Sigmoid colon (tissue), 7 donors: ENCODE results near the gene DUSP23. TPM values are rescaled to one million over a fixed set of nuclear protein-coding genes. Genes with fewer than 3 reads are reported as not detected.

Experiments
- DNase-seq: peaks from one replicate; pipeline ENCODE4 v3.0.0-alpha.2; 2019
- H3K27ac ChIP-seq, 4 donors: fragments of 200-600 bp; sonication (generic); one replicate each; pipeline ENCODE4 v1.5.1; 2016 to 2019; ENCODE audit warnings: mild to moderate bottlenecking in 1 of 4
- H3K27me3 ChIP-seq, 3 donors: fragments of 200-600 bp; sonication (generic); one replicate each; pipeline ENCODE4 v1.5.1; 2019; ENCODE audit warnings: mild to moderate bottlenecking in 1 of 3
- H3K36me3 ChIP-seq, 4 donors: fragments of 200-600 bp; sonication (generic); one replicate each; pipeline ENCODE4 v1.5.1; 2016 to 2019
- H3K4me1 ChIP-seq, 4 donors: fragments of 200-600 bp; sonication (generic); one replicate each; pipeline ENCODE4 v1.5.1; 2017 to 2019
- H3K4me3 ChIP-seq, 4 donors: fragments of 200-600 bp; sonication (generic); one replicate each; pipeline ENCODE4 v1.5.1; 2017 to 2019; ENCODE audit warnings: mild to moderate bottlenecking in 2 of 4, moderate library complexity in 1 of 4
- H3K9me3 ChIP-seq, 4 donors: fragments of 200-600 bp in 3 of 4; sonication (generic) in 3 of 4; one replicate each; pipeline versions ENCODE4 v1.5.1 to v1.6.1; 2013 to 2019
- EP300 ChIP-seq, 4 donors: sonication (generic); formaldehyde crosslinking; IDR thresholded peaks; one replicate each; pipeline ENCODE4 v1.6.1; 2017; ENCODE audit warnings: antibody characterized with exemption in 4 of 4
- POLR2A ChIP-seq, 2 donors: fragments of 450-650 bp; IDR thresholded peaks; one replicate each; pipeline ENCODE4 v1.6.1; 2016; ENCODE audit warnings: antibody characterized with exemption in 2 of 2, mild to moderate bottlenecking in 2 of 2, moderate library complexity in 2 of 2
- POLR2AphosphoS5 ChIP-seq, 4 donors: sonication (generic); formaldehyde crosslinking; IDR thresholded peaks; one replicate each; pipeline ENCODE4 v1.6.1; 2017; ENCODE audit warnings: antibody characterized with exemption in 4 of 4
- WGBS, 2 donors: extraction: QIAGEN DNeasy Blood & Tissue Kit; methylation state at CpG; one replicate each; pipeline ENCODE4 v1.1.7; 2013; 5-methylcytosine and 5-hydroxymethylcytosine counted together
- intact Hi-C: fragments of 100-400 bp; cut with DNase I; formaldehyde crosslinking; loops from one replicate; pipeline ENCODE4 v1.15.1; 2023
- polyA plus RNA-seq, 3 donors: library from polyadenylated mRNA; stranded (reverse); fragments of 200-250 nt; gene quantifications; one replicate each; pipeline ENCODE4 v1.2.3, GENCODE V29; 2013
- total RNA-seq, 4 donors: library from RNA; depleted of rRNA; stranded (reverse); fragments of >200 nt; gene quantifications; one replicate each; pipeline ENCODE4 v1.1.0, GENCODE V29; 2016
- TF ChIP-seq, protein P1 (sequence below), 4 experiments: fragments of 450-650 bp in 3 of 4; fragments of 200-600 bp in 1 of 4; IDR thresholded peaks; one replicate each; pipeline ENCODE4 v1.5.1; 2016 to 2019; ENCODE audit warnings: antibody characterized with exemption in 4 of 4, mild to moderate bottlenecking in 3 of 4, moderate library complexity in 2 of 4
- donor health status: healthy with polysubstance abuse.
- donor health status: Bipolar disorder and iron deficiency.
- donor health status: healthy.

DUSP23 gene
- total and polyA plus RNA-seq, 7 donors: 40.4 to 88.7 (median 59.1) TPM

GRCh38 chr1:159746666-159747065 lies 34.1 kb upstream of the DUSP23 start:
- intact Hi-C loops: no loop called here
- no peaks in the 10 kb centered on the region for H3K36me3 ChIP-seq

GRCh38 chr1:159748370-159748769 lies 32.4 kb upstream of the DUSP23 start:
- Histone ChIP-seq H3K27me3 (no peaks in the 10 kb centered on the region), H3K36me3 (no peaks in the 10 kb centered on the region), H3K4me3 (no peak overlapping the region), H3K27ac (no peak overlapping the region), H3K4me1 (no peaks in the 10 kb centered on the region), H3K9me3 (no peaks in the 10 kb centered on the region)
- no peak for DNase-seq
- TF ChIP-seq, protein P1, sequence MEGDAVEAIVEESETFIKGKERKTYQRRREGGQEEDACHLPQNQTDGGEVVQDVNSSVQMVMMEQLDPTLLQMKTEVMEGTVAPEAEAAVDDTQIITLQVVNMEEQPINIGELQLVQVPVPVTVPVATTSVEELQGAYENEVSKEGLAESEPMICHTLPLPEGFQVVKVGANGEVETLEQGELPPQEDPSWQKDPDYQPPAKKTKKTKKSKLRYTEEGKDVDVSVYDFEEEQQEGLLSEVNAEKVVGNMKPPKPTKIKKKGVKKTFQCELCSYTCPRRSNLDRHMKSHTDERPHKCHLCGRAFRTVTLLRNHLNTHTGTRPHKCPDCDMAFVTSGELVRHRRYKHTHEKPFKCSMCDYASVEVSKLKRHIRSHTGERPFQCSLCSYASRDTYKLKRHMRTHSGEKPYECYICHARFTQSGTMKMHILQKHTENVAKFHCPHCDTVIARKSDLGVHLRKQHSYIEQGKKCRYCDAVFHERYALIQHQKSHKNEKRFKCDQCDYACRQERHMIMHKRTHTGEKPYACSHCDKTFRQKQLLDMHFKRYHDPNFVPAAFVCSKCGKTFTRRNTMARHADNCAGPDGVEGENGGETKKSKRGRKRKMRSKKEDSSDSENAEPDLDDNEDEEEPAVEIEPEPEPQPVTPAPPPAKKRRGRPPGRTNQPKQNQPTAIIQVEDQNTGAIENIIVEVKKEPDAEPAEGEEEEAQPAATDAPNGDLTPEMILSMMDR (IDR thresholded peaks at IDR 0.05): no peak
- TF ChIP-seq POLR2A (IDR thresholded peaks at IDR 0.05) (no peak), EP300 (IDR thresholded peaks at IDR 0.05) (no peak), POLR2AphosphoS5 (IDR thresholded peaks at IDR 0.05) (no peak)
- intact Hi-C loops: no loop called here
- 91 to 97% methylated on average over 1 of the region's 1 CpG for WGBS, 2 donors

More at GRCh38 chr1:159746666-159747065, 34.1 kb upstream of the DUSP23 start:
- H3K27me3 ChIP-seq: no peaks in the 10 kb centered on the region
- H3K4me3 ChIP-seq: no peak overlapping the region
- TF ChIP-seq EP300 (IDR thresholded peaks at IDR 0.05): no peak
- no peak for TF ChIP-seq POLR2A (IDR thresholded peaks at IDR 0.05)
- TF ChIP-seq, protein P1 (IDR thresholded peaks at IDR 0.05): no peak
- TF ChIP-seq POLR2AphosphoS5 (IDR thresholded peaks at IDR 0.05): no peak
- peaks cover 0 to 2% (median 0%) of the 10 kb centered on the region in 4 donors for H3K9me3 ChIP-seq
- H3K4me1 ChIP-seq: no peaks in the 10 kb centered on the region
- no peak overlapping the region for H3K27ac ChIP-seq
- DNase-seq: no peak
- 57 to 69% methylated on average over 3 of the region's 3 CpGs for WGBS, 2 donors

DNA sequence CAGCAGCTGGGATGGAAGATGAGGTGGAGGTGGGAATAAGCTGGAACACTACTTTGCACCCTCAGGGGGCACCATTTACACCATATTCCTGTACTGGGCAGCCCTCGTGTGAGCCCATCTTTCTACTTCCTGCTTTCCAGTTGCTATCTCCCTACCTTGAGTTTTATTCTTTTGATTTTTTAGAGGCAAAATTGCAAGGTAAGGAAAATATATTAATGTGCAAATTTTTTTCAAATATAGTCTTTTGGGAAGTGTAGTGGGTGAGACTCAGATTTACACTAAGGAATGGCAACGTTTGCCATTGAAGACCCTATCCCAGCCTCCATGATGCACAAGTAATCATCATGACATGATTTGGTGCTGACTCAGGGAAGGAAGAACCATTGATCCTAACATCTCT lies 31.1 kb upstream of the DUSP23 start:
- intact Hi-C loops: no loop called here
- WGBS, 2 donors: 83 to 88% methylated on average over 2 of the region's 2 CpGs

DNA sequence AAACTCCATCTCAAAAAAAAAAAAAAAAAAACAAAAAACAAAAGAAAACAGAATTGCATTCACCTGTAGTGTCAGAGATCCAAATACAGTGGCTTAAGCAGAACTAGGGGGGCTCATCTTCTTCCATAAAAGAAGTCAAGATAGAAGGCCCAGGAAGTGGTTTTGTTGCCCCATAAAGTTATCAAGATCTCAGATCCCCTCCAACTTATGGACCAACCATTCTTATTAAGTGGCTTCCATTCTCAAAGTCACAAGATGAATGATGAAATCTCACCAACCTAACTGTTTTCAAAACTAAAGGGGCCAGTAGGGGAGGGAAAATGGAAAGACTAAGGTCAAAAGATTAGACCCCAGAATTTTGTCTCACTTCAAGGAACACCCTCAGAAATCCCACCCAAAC lies 30.1 kb upstream of the DUSP23 start:
- H3K36me3 ChIP-seq: no peaks in the 10 kb centered on the region
- no peak overlapping the region for H3K27ac ChIP-seq
- no peaks in the 10 kb centered on the region for H3K27me3 ChIP-seq
- H3K4me3 ChIP-seq: no peak overlapping the region
- H3K4me1 ChIP-seq: no peaks in the 10 kb centered on the region
- DNase-seq: no peak
- no peaks in the 10 kb centered on the region for H3K9me3 ChIP-seq
- TF ChIP-seq POLR2AphosphoS5 (IDR thresholded peaks at IDR 0.05): no peak
- no peak for TF ChIP-seq EP300 (IDR thresholded peaks at IDR 0.05)
- no peak for TF ChIP-seq POLR2A (IDR thresholded peaks at IDR 0.05)
- TF ChIP-seq, protein P1 (IDR thresholded peaks at IDR 0.05): no peak
- intact Hi-C loops: no loop called here

More for the DNA sequence above, 31.1 kb upstream of the DUSP23 start:
- no peak overlapping the region for H3K4me3 ChIP-seq
- H3K9me3 ChIP-seq: no peaks in the 10 kb centered on the region
- no peaks in the 10 kb centered on the region for H3K27me3 ChIP-seq
- DNase-seq: no peak
- H3K27ac ChIP-seq: no peak overlapping the region
- no peaks in the 10 kb centered on the region for H3K36me3 ChIP-seq
- TF ChIP-seq EP300 (IDR thresholded peaks at IDR 0.05) (no peak), POLR2A (IDR thresholded peaks at IDR 0.05) (no peak), POLR2AphosphoS5 (IDR thresholded peaks at IDR 0.05) (no peak)
- TF ChIP-seq, protein P1 (IDR thresholded peaks at IDR 0.05): no peak
- H3K4me1 ChIP-seq: no peaks in the 10 kb centered on the region

DNA sequence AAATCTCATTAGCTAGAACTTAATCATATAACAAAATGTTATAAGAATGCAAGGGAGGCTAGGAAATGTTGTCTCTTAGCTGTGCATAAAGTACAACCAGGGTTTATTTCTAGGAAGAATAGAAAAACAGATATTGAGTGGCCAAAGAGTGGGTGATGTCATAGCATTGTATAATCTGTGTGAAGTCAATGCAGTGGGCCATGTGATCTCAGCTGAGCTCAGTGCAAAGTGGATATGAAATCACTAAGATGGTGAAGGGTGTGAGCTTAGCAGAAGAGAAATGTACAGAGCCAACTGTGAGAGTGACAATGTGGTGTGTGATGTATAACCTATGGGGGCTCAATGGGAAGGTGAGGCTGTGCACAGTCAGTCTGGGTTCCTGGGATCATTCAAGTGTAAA lies 29.7 kb upstream of the DUSP23 start:
- intact Hi-C loops: no loop called here
- no peak overlapping the region for H3K4me3 ChIP-seq

More for the DNA sequence above, 29.7 kb upstream of the DUSP23 start:
- Histone ChIP-seq H3K9me3 (no peaks in the 10 kb centered on the region), H3K27ac (no peak overlapping the region), H3K36me3 (no peaks in the 10 kb centered on the region), H3K4me1 (no peaks in the 10 kb centered on the region), H3K27me3 (no peaks in the 10 kb centered on the region)
- no peak for DNase-seq
- TF ChIP-seq POLR2AphosphoS5 (IDR thresholded peaks at IDR 0.05): no peak
- TF ChIP-seq POLR2A (IDR thresholded peaks at IDR 0.05): no peak
- TF ChIP-seq, protein P1 (IDR thresholded peaks at IDR 0.05): no peak
- no peak for TF ChIP-seq EP300 (IDR thresholded peaks at IDR 0.05)
